Measurements from ENCODE around the gene PLXNB2. TPM values are rescaled to one million over a fixed set of nuclear protein-coding genes. Genes with fewer than 3 reads are reported as not detected.

Gene PLXNB2
- total RNA-seq, 1 donor from 2014 or later = 20.6 TPM

- Mint-ChIP-seq H3K4me3 (no peak overlapping the region), H3K9me3 (no peaks in the 10 kb centered on the region), H3K36me3 (ENCODE audit: low read depth) (no peaks in the 10 kb centered on the region), H3K27ac (no peak overlapping the region), H3K4me1 (peaks cover 20% of the 10 kb centered on the region), H3K27me3 (peaks cover 9% of the 10 kb centered on the region)
- intact Hi-C loops (cut with micrococcal nuclease) = no loop called here
- DNase-seq = no peak
- ATAC-seq (ENCODE audit: low read depth) = no peak
- no peak for TF ChIP-seq CTCF (IDR thresholded peaks at IDR 0.05)
- ChIA-PET CTCF (interaction anchor here (1.4 kb wide), 1 partner anchor 11 kb away, joined by 3 read pairs; no protein-coding TSS in a partner anchor), POLR2A (interaction anchor here (0.6 kb wide), 1 partner anchor 244 kb away, joined by 4 read pairs; the partner anchor contains the start of gene NCAPH2)
These were observed 43.2 kb downstream of the PLXNB2 start for GRCh38 chr22:50264104-50264745.

- Mint-ChIP-seq H3K4me1 (peaks cover 18% of the 10 kb centered on the region), H3K9me3 (no peaks in the 10 kb centered on the region), H3K27me3 (peaks cover 13% of the 10 kb centered on the region), H3K4me3 (no peak overlapping the region), H3K36me3 (ENCODE audit: low read depth) (no peaks in the 10 kb centered on the region), H3K27ac (no peak overlapping the region)
- no peak for DNase-seq
- no peak for ATAC-seq (ENCODE audit: low read depth)
- intact Hi-C loops (cut with micrococcal nuclease) = loop anchor here (1.0 kb wide), 1 partner anchor 7 kb away; the partner anchor contains the start of gene MAPK11
- no peak for TF ChIP-seq CTCF (IDR thresholded peaks at IDR 0.05)
- ChIA-PET CTCF (interaction anchor here (1.4 kb wide), 1 partner anchor 10 kb away, joined by 3 read pairs; no protein-coding TSS in a partner anchor), POLR2A (interaction anchor here (4.2 kb wide), 1 partner anchor 12 kb away, joined by 17 read pairs; the partner anchor contains the start of gene HDAC10)
These were observed 44.4 kb downstream of the PLXNB2 start for GRCh38 chr22:50262973-50263617.

GRCh38 chr22:50262460-50262911 lies 45.0 kb downstream of the PLXNB2 start:
- intact Hi-C loops (cut with micrococcal nuclease) = loop anchor here (1.0 kb wide), 1 partner anchor 8 kb away; the partner anchor contains the start of gene MAPK11
- Mint-ChIP-seq H3K9me3 (no peaks in the 10 kb centered on the region), H3K27ac (no peak overlapping the region)

GRCh38 chr22:50261615-50262459 lies 45.6 kb downstream of the PLXNB2 start, which contains the start of gene MAPK12:
TSS of gene MAPK12 (minus strand) at chr22:50261683. CDS start at chr22:50261509, 174 bp downstream.
- H3K4me3 Mint-ChIP-seq = peak within 1 kb of the TSS; percentile 72
- peaks cover 18% of the 10 kb centered on the region for H3K4me1 Mint-ChIP-seq
- ATAC-seq (ENCODE audit: low read depth) = no peak
- intact Hi-C loops (cut with micrococcal nuclease) = loop anchor here (1.0 kb wide), 2 partner anchors 8 to 10 kb away; partner anchors contain the start of gene MAPK11
- H3K9me3 Mint-ChIP-seq = no peaks in the 10 kb centered on the region
- peaks cover 13% of the 10 kb centered on the region for H3K27me3 Mint-ChIP-seq
- no peaks in the 10 kb centered on the region for H3K36me3 Mint-ChIP-seq (ENCODE audit: low read depth)
- no peak for TF ChIP-seq CTCF (IDR thresholded peaks at IDR 0.05)
- no peak for DNase-seq
- no peak within 1 kb of the TSS for H3K27ac Mint-ChIP-seq
- ChIA-PET CTCF (interaction anchor here (0.5 kb wide), 1 partner anchor 98 kb away, joined by 3 read pairs; no protein-coding TSS in a partner anchor), POLR2A (interaction anchor here (0.8 to 4.2 kb wide), 2 partner anchors 11 to 269 kb away, joined by 3 to 17 read pairs; partner anchors contain the start of gene HDAC10)

More at GRCh38 chr22:50262460-50262911, 45.0 kb downstream of the PLXNB2 start:
- Mint-ChIP-seq H3K4me1 (peaks cover 18% of the 10 kb centered on the region), H3K36me3 (ENCODE audit: low read depth) (no peaks in the 10 kb centered on the region), H3K4me3 (peak overlapping the region; percentile 72), H3K27me3 (peaks cover 13% of the 10 kb centered on the region)
- no peak for DNase-seq
- TF ChIP-seq CTCF (IDR thresholded peaks at IDR 0.05) = no peak
- ATAC-seq (ENCODE audit: low read depth) = peak; percentile 72
- CTCF ChIA-PET = interaction anchor here (0.5 to 1.4 kb wide), 2 partner anchors 9 to 98 kb away, joined by 3 read pairs; no protein-coding TSS in a partner anchor
- POLR2A ChIA-PET = interaction anchor here (4.2 kb wide), 1 partner anchor 12 kb away, joined by 17 read pairs; the partner anchor contains the start of gene HDAC10

Data from activated B cell treated with CpG ODN at 0.5 μM for 24 hours (primary cell).